AG09319 (cell line): Measurements from ENCODE around the gene PNKD.

Experiments used
- DNase-seq: peaks from one replicate; pipeline ENCODE4 v3.0.0-alpha.2; 2010; ENCODE audit warnings: low read depth; ENCODE audit errors: extremely low read depth
- TF ChIP-seq, protein P1 (sequence below): IDR thresholded peaks from 2 replicates; pipeline ENCODE4 v1.5.1; 2011; ENCODE audit warnings: low read depth, mild to moderate bottlenecking, inconsistent platforms, low read length, moderate library complexity

Gene PNKD

DNA sequence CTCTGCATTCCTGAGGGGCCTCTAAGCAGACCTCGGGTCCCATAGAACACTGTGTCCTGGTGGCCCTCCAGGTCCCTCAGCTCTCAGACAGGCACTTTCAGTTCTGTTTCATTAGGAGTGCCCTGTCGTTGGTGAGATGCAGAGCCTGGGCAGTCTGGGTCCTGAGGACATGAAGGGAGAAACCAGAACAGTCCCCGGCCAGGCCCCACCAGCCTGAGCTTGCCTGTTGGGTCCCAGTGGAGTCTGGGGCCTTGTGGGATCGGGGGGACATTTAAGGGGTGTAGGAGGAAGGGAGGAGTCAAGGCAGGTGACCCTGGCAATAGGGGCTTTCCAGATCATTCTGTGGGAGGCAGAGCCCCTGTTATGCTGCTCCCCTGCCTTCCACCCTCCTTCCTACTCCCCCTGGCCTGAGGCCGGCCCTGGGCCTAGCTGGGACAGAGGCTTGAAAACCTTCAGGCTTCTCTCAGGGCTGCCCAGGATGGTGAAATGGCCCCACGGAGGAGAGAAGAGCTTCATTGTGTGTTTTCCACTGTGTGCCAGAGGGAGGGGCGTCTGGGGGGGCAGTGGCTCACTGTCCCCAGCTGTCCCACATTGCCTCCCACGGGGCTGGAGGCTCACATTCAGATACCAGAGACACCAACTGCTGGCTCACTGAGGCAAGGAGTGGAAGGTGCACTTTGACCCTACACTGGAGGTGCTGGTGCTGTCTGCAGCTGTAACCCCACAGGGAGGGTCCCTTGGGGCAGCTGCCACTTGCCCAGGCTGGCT lies 59.7 kb downstream of the PNKD start:
- DNase-seq: no peak
- TF ChIP-seq, protein P1, sequence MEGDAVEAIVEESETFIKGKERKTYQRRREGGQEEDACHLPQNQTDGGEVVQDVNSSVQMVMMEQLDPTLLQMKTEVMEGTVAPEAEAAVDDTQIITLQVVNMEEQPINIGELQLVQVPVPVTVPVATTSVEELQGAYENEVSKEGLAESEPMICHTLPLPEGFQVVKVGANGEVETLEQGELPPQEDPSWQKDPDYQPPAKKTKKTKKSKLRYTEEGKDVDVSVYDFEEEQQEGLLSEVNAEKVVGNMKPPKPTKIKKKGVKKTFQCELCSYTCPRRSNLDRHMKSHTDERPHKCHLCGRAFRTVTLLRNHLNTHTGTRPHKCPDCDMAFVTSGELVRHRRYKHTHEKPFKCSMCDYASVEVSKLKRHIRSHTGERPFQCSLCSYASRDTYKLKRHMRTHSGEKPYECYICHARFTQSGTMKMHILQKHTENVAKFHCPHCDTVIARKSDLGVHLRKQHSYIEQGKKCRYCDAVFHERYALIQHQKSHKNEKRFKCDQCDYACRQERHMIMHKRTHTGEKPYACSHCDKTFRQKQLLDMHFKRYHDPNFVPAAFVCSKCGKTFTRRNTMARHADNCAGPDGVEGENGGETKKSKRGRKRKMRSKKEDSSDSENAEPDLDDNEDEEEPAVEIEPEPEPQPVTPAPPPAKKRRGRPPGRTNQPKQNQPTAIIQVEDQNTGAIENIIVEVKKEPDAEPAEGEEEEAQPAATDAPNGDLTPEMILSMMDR: no peak

DNA sequence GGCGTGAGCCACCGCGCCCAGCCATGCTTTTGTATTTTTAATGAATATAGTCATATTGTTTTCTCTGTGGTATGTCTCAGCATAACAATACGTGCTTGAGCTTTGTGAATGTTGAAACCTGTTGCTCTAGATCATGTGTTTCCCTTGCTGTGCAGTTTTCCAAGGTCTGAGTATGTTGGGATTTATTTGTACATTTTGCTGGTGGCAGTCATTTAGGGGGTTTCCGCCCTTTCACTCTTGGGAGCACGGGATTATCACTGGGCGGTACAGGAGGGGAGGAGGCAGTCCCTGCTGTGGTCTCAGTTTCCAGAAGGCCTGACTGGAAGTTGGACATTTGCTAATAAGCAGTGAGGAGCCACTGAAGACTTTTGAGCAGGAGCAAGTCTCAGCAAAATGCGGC lies 61.4 kb downstream of the PNKD start:
- TF ChIP-seq, protein P1: no peak
- no peak for DNase-seq

DNA sequence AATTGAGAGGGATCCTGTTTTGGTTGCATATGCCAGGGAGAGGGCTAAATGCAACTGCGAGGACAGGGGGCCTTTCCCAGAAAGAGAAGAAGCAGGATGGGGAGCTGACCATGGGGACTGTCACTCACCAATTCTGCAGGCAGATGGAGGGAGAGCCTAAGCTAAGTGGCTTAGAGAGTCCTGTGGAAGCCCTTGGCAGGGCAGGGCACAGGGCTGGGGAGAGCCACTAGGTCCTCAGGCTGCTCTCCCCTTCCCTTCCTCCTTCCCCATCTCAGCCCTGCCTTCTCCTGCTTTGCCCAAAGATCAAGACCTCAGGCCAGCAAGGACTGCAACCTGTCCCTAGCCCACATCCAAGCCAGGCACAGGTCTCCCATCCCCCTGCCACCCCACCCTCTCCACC lies 62.0 kb downstream of the PNKD start:
- TF ChIP-seq, protein P1: no peak
- no peak for DNase-seq

DNA sequence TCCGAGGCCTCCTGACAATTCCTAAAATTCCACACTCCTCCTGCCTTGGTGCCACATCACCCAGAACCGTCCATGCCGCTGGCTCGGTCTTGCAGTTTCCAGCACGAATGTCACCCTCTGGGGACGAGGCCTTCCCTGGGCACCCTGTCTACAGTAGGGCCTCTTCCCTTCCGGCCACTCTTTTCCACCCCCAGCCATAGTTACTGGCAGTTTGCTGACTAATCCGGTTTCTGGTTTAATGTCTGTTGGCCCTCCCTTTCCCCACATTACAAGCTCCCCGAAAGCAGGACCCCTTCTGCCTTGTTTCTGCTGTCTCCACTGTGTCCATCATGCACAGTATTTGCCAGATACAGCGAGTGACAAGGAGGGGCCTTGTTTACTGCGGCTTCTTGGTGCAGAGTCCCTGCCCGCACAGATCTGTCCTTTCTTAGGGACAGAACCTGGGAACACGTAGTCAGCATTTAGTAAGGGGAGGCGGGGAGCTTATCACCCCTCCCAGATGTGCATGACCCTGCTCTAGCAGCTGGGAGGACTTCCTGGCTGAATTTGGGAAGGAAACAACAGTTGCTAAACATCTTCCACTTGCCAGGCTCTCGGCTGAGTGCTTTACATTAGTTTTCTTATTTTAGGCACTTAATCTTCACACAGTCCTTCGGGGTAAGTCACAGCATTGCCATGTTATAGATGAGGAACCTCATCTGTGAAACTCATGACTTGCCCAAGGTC lies 62.8 kb downstream of the PNKD start:
- DNase-seq: no peak
- TF ChIP-seq, protein P1: no peak

DNA sequence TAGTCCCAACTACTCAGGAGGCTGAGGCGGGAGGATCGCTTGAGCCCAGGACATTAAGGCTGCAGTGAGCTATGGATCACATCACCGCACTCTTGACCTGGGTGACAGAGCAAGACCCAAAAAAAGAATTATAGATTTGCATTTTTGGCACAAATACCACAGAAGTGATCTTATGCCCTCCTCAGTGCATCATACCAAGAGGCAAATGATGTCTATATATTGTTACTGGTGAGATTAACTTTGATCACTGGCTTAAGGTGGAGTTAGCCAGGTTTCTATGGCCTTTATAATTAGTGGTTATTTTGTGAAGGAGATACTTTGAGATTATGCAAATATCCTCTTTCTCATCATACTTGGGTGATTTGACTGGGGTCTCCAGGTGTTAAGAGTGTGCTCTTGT lies 64.2 kb downstream of the PNKD start:
- no peak for DNase-seq
- TF ChIP-seq, protein P1: no peak

DNA sequence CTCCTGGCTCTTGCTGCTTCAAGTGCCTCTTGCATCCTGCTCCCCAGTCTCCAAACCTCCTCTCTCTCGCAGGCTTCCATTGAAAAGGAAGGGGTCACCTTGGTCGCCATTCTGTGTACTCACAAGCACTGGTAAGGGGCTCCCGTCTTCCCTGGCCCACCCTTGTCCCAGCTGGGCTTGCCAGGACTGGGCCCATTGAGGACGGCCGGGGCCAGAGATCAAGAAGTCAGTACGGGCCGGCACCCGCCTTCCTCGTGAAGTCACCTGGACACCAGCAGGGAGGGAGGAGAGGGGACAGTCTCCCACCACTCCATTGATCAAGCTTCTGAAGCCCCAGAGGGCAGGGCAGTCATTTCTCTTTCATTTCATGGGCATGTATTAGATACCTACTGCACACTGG lies 70.3 kb downstream of the PNKD start:
- DNase-seq: no peak
- TF ChIP-seq, protein P1: no peak

DNA sequence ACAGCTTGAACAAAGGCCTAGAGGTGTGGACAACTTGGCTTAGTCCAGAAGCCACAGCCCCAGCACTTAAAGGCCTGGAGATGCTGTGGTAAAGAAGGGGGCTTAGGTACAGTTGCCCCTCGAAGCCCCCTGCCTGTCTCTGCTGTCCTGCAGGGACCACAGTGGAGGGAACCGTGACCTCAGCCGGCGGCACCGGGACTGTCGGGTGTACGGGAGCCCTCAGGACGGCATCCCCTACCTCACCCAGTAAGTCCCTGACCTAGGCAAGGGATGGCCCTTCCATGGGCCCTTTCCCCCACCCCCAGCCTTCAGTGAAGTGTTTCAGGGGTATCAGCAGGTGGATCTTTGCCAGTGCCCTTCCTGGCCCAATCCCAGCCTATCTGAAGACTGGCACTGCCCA lies 71.1 kb downstream of the PNKD start:
- DNase-seq: no peak
- TF ChIP-seq, protein P1: no peak
